Putamen (tissue), 1 donor: ENCODE data around the gene ALKBH4.
"Not testable (repeated sequence)": the region's sequence is repeated elsewhere in the genome, so short reads cannot be mapped to it uniquely, and the experiment has no call there.

ENCODE experiments used
- DNase-seq: peaks from one replicate; pipeline ENCODE4 v3.0.0-alpha.2; 2016; ENCODE audit warnings: low spot score

Gene ALKBH4

DNA sequence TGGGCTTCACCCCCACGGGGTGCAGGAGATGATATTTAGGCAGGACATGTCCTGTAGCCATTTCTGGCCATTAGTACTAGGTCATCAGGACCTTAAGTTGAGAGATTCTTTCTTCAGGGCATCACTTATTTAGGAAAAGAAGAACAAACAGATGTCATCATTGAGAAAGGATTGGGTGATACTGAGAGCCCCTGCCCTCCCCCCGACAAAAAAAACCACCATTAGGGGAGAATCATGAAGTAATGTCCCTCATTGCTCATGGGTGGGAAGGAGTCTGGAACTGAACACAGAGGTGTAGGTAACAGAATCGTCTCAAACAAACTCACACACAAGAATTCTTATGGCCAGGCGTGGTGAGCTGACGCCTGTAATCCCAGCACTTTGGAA is 37.7 kb downstream of the ALKBH4 start:
- no peak for DNase-seq

DNA sequence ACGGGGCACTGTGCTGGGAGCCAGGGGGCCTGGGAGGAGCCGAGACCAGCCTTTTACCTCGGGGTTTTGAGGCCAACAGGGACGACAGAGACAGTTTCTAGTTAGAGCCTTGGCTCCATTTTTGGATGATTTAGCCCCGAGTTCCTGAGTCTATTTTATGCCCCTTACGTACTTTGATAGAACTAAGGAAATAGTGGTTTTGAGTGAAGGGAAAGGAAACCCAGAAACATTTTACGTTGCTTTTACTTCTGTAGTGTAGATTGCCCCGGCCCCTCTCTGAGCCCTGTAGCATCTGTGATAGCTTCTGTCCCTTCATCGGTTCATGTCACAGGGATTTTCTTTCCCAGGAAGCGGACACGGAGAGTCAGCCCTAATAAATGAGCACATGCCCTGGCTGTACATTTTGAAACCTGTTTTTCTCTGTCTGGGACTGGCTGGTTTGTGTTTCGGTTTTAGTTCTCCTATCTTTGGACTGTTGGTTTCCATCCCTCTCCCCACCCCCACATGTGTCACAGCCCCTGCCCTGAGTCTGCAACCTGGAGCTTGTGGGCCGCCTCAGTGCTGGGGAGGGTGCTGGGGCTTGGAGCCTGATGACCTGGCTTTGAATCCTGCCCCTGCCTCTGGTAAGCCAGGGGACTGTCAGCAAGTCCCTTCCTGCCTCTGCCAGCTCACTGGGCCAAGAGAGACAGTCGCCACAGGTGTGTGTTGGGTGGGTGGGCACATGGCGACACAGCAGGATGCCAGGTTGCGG is 38.2 kb downstream of the ALKBH4 start:
- no peak for DNase-seq

DNA sequence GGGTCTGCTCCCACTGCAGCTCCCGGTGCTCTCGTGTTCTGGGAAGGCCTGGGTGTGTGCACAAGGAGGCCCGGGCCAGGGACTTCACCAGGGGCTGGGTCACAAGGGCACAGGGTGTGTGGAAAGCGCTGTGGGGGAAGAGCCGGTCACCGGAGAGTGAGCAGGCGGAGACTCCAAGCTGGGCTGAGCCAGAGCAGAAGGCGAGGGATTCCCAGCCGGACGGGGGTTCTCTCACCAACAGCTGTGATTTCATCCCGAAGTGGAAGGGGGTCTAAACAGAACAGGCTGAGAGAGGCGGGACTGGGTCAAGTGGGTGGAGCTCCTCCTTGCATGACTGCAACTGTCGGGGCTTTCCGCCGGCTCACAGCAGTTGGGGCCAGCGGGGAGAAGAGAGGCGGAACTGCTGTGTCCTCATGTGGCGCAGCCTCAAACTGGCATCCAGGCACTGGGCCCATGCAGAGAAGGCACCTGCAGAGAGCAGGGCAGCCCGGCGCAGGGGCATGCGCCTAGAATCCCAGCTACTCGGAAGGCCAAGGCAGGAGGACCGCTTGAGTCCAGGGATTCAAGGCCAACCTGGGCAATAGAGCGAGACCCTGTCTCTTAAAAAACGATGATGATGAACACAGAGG is 38.9 kb downstream of the ALKBH4 start:
- no peak for DNase-seq

DNA sequence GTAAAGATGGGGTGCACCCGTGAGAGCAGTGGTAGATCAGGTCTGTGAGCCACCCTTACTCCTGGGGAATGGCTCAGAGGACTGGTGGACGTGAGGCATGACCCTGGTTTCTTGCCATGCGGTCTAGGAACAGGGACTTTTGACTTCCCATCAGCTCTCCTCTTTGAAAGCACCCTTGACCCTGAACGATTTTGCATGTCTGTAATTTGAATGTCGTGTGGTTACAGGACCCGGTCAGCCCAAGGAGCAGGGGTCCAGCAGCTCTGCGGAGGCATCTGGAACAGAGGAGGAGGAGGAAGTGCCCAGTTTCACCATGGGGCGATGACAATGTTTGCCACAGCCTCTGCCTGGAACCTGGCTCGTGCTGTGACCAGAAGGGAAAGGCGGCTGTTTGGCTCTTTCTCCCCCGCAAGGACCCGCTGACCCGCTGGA is 39.9 kb downstream of the ALKBH4 start:
- no peak for DNase-seq

DNA sequence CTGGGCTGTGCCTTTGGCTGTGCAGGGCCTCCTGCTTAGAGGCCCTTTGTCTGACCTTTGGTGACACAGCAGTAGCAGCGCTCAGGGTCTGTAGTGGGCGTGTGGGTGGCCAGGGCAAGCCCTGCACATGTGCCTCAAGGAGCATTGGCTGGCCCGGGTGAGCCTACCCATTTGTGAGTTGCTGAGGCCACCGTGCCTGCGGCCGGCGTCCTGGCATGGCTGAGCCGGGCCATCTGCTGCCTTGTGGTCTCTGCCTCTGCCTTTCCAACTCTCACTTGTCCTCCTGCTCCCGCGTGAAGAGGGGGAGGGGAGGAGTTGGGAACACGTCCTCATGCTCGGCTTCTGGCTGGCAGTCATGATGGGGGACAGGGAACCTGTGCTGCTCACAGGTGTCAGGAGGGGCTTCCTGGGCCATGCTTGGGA is 40.5 kb downstream of the ALKBH4 start:
- no peak for DNase-seq

DNA sequence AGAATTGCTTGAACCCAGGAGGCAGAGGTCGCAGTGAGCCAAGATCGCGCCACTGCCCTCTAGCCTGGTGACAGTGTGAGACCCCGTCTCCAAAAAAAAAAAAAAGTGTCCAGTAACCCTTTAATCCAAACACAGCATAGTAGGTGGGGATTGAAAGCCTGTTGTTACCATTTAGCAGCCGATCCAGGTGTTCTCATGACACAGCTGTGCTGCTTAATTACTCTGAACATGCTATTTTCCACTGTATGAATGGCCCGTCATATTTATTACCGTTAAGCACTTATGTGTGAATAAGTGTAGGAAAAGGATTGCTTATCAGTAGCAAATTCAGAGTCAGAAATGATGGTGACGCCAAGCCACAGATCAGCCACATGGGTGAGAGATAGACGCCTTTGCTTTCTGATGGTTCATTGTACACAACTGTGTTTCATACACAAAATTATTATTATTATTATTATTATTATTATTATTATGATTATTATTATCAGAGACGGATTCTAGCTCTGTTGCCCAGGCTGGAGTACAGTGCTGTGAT is 42.9 kb downstream of the ALKBH4 start:
- DNase-seq, result no peak

DNA sequence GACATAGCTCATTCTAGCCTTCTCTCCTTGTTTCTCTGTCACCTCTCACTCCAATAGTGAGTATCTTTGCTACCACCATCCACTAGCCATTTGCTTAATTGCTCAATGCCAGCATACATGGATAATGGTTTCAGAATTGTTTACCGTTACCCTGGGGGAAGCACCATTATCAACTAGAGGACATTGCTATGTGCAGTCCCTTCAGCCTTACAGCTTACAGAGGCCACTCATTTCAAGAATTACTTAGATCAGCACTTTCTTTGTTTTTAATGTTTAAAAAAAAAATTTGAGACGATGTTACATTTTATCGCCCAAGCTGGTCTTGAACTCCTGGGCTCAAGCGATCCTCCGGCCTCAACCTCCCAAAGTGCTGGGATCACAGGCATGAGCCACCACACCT is 46.1 kb downstream of the ALKBH4 start:
- DNase-seq, result no peak

DNA sequence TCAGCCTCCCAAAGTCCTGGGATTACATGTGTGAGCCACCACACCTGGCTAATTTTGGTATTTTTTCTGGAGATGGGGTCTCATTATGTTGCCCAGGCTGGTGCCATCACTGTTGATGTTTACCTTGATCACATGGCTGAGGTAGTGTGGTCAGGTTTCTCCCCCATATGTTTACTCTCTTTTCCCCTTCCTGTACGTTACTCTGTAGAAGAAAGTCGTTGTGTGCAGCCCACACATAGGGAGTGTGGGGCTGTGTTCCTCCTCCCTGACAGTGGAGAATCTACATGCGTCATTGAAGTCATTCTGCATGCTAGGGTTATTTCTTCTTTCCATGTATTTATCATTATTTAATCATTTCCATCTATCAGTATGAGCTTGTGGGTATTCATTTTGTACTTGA is 47.6 kb downstream of the ALKBH4 start:
- no peak for DNase-seq

DNA sequence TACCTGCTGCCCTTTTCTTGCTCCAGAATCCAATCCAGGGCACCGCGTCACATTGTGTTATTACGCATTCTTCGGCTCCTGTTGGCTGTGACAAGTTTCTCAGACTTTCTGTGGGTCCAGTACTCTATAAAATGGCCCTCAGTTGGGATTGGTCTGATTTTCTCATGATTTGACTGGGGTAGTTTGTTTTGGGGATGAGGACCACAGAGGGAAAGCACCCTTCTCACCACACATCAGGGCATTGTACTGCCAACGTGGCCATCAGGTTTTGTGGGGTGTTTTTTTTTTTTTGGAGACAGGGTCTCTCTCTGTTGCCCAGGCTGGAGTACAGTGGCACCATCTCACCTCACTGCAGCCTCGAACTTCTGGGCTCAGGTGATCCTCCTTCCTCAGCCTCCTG is 48.3 kb downstream of the ALKBH4 start:
- DNase-seq, result no peak

DNA sequence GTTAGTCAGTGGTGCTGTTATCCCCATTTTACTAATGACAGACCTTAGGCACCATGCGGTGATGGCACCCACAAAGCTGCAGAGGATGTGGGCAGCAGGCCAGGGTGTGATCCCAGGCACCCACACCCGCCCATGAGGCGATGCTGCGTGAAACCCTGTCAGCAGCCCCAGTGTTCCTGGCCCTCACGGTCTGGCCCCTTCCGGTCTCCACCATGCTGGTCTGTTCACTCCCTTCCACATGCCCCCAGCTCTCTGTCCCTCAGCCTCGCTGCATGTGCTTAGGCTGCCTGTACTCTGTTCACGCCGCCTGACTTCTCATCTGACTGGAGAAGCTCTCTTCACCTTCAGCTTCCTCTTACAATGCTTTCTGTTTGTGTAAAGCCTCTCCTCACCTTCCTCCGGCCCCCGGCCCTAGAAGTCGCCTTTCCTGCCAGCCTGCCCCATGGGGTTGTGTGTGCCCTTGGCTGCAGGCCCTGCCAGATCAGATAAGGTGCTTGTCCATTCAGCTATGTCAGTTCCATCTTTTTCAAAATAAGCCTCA is 48.9 kb downstream of the ALKBH4 start:
- no peak for DNase-seq

DNA sequence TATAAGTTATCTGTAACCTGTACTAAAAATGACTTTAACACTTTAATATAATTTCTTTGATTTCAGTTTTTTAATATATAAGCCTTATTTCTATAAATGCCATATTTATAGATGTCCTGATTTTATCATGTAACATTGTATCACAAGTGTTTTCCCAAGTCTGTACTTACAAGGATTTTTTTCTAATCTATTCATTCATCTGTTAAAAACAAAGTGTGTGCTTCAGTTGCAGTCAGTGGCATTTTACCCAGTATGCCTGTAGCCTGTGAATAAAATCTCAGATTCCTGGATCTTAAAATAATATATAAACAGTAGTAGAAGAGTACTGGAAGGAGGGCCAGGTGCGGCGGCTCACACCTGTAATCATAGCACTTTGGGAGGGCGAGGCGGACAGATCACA is 51.1 kb downstream of the ALKBH4 start:
- DNase-seq, result no peak

DNA sequence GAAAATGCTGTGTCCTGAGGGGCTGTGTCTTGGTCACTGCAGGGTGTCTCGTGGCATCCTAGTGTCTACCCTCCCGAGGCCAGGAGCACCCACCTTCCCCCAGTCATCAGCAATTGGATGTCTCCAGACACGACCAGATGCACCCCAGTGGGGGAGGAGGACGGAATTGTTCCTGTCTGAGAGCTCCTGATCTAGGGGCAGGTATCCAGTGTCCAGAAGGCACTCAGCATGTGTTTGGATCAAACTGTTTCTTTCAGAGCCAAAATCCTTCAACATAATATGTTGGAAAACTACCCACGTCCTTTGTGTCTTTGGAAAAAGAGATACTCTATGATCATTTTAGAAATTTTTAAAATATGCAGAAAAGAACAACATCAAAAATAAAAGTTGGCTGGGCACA is 51.6 kb downstream of the ALKBH4 start:
- no peak for DNase-seq

DNA sequence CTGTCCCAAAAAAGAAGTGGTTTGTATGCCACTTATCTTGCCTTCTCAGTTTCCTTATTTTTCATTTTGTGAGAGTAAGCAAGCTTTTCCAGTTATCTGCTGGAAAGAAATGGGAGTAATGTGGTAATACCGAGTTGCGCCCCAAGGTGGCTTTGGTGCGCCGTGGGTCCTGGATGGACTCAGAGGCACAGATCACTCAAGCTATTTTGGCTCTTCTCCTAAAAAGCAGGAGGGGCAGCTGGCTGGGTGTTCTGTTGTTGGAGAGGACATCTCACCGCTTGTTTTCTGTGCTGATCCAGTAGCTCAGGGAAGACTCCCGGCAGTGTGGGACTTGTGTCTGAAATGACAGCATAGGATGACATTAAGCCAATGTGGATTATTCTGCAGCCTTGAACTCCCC is 52.1 kb downstream of the ALKBH4 start:
- DNase-seq, result no peak

DNA sequence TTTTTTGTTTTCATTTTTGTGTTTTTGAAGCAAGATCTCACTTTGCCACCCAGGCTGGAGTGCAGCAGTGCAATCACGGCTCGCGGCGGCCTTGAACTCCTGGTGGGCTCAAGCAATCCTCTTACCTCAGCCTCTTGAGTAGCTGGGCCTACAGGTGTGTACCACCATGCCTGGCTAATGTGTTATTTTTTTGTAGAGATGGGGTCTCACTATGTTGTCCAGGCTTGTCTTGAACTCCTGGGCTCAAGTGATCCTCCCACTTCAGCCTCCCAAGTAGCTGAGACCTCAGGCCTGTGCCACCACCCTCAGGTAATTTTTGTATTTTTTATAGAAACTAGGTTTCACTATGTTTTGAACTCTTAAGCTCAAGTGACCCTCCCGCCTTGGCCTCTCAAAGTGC is 53.7 kb downstream of the ALKBH4 start:
- no peak for DNase-seq

DNA sequence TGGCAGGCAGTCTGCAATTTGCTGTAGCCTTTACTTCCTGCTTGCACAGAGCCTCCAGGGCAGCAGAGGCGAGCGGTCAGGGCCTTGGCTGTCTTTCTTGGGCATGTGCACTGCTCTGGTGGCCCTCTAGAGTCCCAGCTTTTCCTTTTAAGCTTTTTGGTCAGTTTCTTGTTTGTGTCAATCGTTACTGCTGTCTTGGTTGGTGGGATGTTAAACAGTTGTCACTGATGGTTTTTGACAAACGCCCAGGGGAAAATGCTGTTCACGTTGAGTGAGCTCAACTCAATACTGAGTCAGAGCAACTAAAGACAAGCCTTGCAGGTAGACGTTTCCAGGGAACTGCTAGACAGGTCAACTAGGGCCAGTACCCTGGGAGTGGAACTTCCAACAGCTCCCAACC is 54.5 kb downstream of the ALKBH4 start:
- DNase-seq, result no peak

DNA sequence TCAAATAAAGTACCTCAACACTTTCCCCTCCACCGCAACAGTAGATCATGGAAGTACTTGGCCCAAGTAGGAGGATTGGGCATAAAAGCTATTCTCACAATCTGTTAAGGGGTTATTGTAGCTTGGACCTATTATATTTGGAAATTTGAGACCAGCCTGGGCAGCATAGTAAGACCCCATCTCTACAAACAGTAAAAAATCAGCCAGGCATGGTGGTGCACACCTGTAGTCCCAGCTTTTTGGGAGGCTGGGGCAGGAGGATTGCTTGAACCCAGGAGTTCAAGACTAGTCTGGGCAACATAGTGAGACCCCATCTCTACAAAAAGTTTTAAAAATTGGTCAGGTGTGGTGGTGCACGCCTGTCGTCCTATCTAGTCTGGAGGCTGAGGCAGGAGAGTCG is 55.3 kb downstream of the ALKBH4 start:
- DNase-seq, result no peak

DNA sequence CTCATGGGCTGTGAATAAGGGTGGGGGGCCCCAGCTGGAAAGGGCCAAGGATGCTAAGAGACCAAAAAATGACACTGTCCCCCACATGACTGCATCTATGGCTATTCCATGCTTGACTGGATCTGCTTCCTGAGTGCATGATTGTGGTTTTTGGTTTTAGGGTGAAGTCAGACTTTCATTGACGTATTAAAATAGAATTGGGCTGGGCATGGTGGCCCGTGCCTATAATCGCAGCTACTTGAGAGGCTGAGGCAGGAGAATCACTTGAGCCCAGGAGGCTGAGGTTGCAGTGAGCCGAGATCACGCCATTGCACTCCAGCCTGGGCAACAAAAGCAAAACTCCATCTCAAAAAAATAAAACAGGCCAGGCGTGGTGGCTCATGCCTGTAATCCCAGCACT is 56.1 kb downstream of the ALKBH4 start:
- not testable (repeated sequence) for DNase-seq

DNA sequence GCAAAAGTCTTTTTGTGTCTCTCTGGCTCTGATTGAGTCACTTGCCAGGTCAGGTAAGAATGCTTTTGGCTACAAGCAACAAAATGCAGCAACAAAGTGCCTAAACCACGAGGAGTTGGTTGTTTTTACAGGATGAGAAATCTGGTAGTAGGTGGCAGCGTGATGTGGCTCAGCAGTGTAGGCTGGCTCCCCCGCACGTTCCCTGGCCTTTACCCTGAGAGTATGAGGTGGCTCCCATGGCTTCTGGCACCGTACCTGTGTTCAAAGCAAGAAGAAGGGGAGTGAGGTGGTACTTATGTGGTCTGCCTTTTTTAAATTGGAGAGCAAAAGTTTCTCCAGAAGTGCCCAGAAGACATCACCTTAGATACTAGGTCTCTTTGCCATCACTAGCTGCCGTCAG is 56.8 kb downstream of the ALKBH4 start:
- no peak for DNase-seq
